Uterus (tissue), 4 donors: ENCODE measurements around the gene NUDT3. TPM values are rescaled to one million over a fixed set of nuclear protein-coding genes. Genes with fewer than 3 reads are reported as not detected.

Experiments used
- DNase-seq, 2 donors: peaks; one replicate each; pipeline ENCODE4 v3.0.0-alpha.2; 2019 to 2020
- H3K27ac ChIP-seq, 2 donors: fragments of 200-600 bp; sonication (generic); 1 replicate in 1 of 2; 2 replicates in 1 of 2; pipeline ENCODE4 v1.5.1; 2016 to 2018
- H3K27me3 ChIP-seq, 2 donors: fragments of 200-600 bp; sonication (generic); one replicate each; pipeline ENCODE4 v1.5.1; 2018 to 2019; ENCODE audit warnings: control low read depth in 1 of 2
- H3K36me3 ChIP-seq, 2 donors: fragments of 200-600 bp; sonication (generic); one replicate each; pipeline ENCODE4 v1.5.1; 2019; ENCODE audit warnings: control low read depth in 1 of 2
- H3K4me1 ChIP-seq, 2 donors: fragments of 200-600 bp; sonication (generic); one replicate each; pipeline ENCODE4 v1.5.1; 2018 to 2019; ENCODE audit warnings: control low read depth in 1 of 2
- H3K4me3 ChIP-seq, 2 donors: fragments of 200-600 bp; sonication (generic); 1 replicate in 1 of 2; 2 replicates in 1 of 2; pipeline ENCODE4 v1.5.1; 2018 to 2019; ENCODE audit warnings: mild to moderate bottlenecking in 1 of 2
- H3K9me3 ChIP-seq, 2 donors: fragments of 200-600 bp; sonication (generic); one replicate each; pipeline ENCODE4 v1.5.1; 2019; ENCODE audit warnings: control low read depth in 1 of 2
- POLR2A ChIP-seq, 2 donors: fragments of 450-650 bp; IDR thresholded peaks; one replicate each; pipeline ENCODE4 v1.6.1; 2016; ENCODE audit warnings: antibody characterized with exemption in 2 of 2, mild to moderate bottlenecking in 1 of 2, moderate library complexity in 1 of 2
- intact Hi-C: fragments of 100-400 bp; cut with DNase I; formaldehyde crosslinking; loops from one replicate; pipeline ENCODE4 v1.15.1; 2023; ENCODE audit warnings: low total_unique reads
- total RNA-seq, 4 donors: library from RNA; depleted of rRNA in 3 of 4; stranded (reverse); fragments of >200 nt in 3 of 4; gene quantifications; one replicate each; pipeline versions ENCODE4 v1.1.0 to v1.2.4, GENCODE V29; 2014 to 2023
- TF ChIP-seq, protein P1 (sequence below), 4 experiments: fragments of 200-600 bp in 2 of 4; fragments of 450-650 bp in 2 of 4; sonication (generic) in 2 of 4; IDR thresholded peaks; one replicate each; pipeline ENCODE4 v1.5.1; 2016 to 2019; ENCODE audit warnings: antibody characterized with exemption in 4 of 4, mild to moderate bottlenecking in 2 of 4, moderate library complexity in 1 of 4
- donor health status: DM: yes; HTN: yes; CAD: no.

The NUDT3 gene
- total RNA-seq, 4 donors from 2014 or later: 15.6 to 58.8 (median 38.2) TPM

GRCh38 chr6:34385793-34386195 lies 6.7 kb downstream of the NUDT3 start:
- Histone ChIP-seq H3K4me1 (no peaks in the 10 kb centered on the region), H3K4me3 (no peak overlapping the region), H3K27me3 (no peaks in the 10 kb centered on the region), H3K27ac (no peak overlapping the region), H3K36me3 (no peaks in the 10 kb centered on the region), H3K9me3 (no peaks in the 10 kb centered on the region)
- intact Hi-C loops: no loop called here
- TF ChIP-seq, protein P1, sequence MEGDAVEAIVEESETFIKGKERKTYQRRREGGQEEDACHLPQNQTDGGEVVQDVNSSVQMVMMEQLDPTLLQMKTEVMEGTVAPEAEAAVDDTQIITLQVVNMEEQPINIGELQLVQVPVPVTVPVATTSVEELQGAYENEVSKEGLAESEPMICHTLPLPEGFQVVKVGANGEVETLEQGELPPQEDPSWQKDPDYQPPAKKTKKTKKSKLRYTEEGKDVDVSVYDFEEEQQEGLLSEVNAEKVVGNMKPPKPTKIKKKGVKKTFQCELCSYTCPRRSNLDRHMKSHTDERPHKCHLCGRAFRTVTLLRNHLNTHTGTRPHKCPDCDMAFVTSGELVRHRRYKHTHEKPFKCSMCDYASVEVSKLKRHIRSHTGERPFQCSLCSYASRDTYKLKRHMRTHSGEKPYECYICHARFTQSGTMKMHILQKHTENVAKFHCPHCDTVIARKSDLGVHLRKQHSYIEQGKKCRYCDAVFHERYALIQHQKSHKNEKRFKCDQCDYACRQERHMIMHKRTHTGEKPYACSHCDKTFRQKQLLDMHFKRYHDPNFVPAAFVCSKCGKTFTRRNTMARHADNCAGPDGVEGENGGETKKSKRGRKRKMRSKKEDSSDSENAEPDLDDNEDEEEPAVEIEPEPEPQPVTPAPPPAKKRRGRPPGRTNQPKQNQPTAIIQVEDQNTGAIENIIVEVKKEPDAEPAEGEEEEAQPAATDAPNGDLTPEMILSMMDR (IDR thresholded peaks at IDR 0.05): no peak
- TF ChIP-seq POLR2A (IDR thresholded peaks at IDR 0.05): no peak
- DNase-seq: no peak

DNA sequence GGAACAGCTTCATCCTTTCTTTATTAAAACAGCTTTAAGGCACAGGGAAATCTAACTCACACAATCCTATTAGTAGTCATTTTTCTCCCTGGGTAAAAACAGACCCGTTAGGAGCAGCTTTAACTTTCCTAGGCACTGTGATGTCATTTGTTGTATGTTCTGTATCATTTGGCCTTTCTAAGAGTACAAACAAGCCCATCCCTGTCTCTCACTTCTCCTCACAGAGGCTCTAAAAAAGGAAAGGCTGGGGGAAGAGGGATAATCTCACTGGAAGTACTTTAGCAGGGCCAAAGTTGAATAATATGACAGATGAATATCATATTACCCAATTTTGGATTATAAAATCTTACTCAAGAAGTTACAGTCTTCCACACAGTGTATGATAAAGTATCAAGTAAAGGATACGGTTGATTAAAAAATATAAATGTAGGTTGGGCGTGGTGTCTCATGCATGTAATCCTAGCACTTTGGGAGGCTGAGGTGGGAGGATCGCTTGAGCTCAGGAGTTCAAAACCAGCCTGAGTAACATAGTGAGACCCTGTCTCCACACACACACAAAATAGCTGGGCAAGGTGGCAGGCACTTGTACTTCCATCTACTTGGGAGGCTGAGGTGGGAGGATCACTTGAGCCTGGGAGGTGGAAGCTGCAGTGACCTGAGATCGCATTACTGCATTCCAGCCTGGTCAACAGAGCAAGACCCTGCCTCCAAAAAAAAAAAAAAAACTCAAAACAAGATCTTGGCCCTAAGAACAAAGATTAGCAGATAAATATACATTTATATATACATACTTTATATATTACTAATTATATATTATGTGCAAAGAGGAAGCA lies 7.9 kb downstream of the NUDT3 start:
- intact Hi-C loops: no loop called here

GRCh38 chr6:34383656-34384320 lies 8.7 kb downstream of the NUDT3 start:
- Histone ChIP-seq H3K27ac (peak overlapping the region; percentile 54 to 69), H3K9me3 (no peaks in the 10 kb centered on the region), H3K4me3 (no peak overlapping the region), H3K27me3 (no peaks in the 10 kb centered on the region), H3K4me1 (no peaks in the 10 kb centered on the region), H3K36me3 (no peaks in the 10 kb centered on the region)
- no peak for DNase-seq
- TF ChIP-seq, protein P1 (IDR thresholded peaks at IDR 0.05): no peak
- no peak for TF ChIP-seq POLR2A (IDR thresholded peaks at IDR 0.05)
- intact Hi-C loops: no loop called here

More for the DNA sequence above, 7.9 kb downstream of the NUDT3 start:
- no peak for DNase-seq
- Histone ChIP-seq H3K9me3 (no peaks in the 10 kb centered on the region), H3K27ac (peak overlapping the region; percentile 54 to 69), H3K27me3 (no peaks in the 10 kb centered on the region), H3K4me3 (no peak overlapping the region), H3K36me3 (no peaks in the 10 kb centered on the region), H3K4me1 (no peaks in the 10 kb centered on the region)
- no peak for TF ChIP-seq POLR2A (IDR thresholded peaks at IDR 0.05)
- TF ChIP-seq, protein P1 (IDR thresholded peaks at IDR 0.05): no peak

- no peak for TF ChIP-seq POLR2A (IDR thresholded peaks at IDR 0.05)
- TF ChIP-seq, protein P1 (IDR thresholded peaks at IDR 0.05): no peak
- H3K9me3 ChIP-seq: no peaks in the 10 kb centered on the region
- intact Hi-C loops: no loop called here
Measured at GRCh38 chr6:34383161-34383631, 9.3 kb downstream of the NUDT3 start.

GRCh38 chr6:34381081-34381480 lies 11.4 kb downstream of the NUDT3 start:
- TF ChIP-seq POLR2A (IDR thresholded peaks at IDR 0.05): no peak
- TF ChIP-seq, protein P1 (IDR thresholded peaks at IDR 0.05): no peak
- Histone ChIP-seq H3K36me3 (no peaks in the 10 kb centered on the region), H3K27ac (no peak overlapping the region), H3K9me3 (no peaks in the 10 kb centered on the region), H3K4me3 (no peak overlapping the region), H3K27me3 (no peaks in the 10 kb centered on the region), H3K4me1 (no peaks in the 10 kb centered on the region)
- intact Hi-C loops: no loop called here
- no peak for DNase-seq

More at GRCh38 chr6:34383161-34383631, 9.3 kb downstream of the NUDT3 start:
- Histone ChIP-seq H3K27ac (peak overlapping the region; percentile 54 to 69), H3K36me3 (no peaks in the 10 kb centered on the region), H3K27me3 (no peaks in the 10 kb centered on the region), H3K4me1 (no peaks in the 10 kb centered on the region), H3K4me3 (no peak overlapping the region)
- DNase-seq: peak; percentile 31 to 63
